ENCODE results near the gene KIF16B. TPM values are rescaled to one million over a fixed set of nuclear protein-coding genes. Genes with fewer than 3 reads are reported as not detected.
A peak's percentile ranks its signal among the peaks of the same experiment; 100 is the strongest.

The KIF16B gene
- total and polyA plus RNA-seq, 2 of the 13 experiments (the other 11 are each of a cell fraction or from before 2014, with no cell fraction given) = 6.9 to 18.0 TPM

GRCh38 chr20:16573001-16573965 lies at the start of gene KIF16B (continued):
- TF ChIP-seq CSRNP2 (CRISPR knock-in tag; conservative IDR thresholded peaks at IDR 0.05; ENCODE audit: low read depth) = no peak
- no peak for TF ChIP-seq MBNL3 (CRISPR knock-in tag; conservative IDR thresholded peaks at IDR 0.05)
- no peak; the same call in 1 of the 2 replicates for TF ChIP-seq ZSCAN25 (CRISPR knock-in tag; IDR thresholded peaks at IDR 0.05)
- peak; percentile 94 for TF ChIP-seq SP5 (CRISPR knock-in tag; IDR thresholded peaks at IDR 0.05; ENCODE audit: borderline replicate concordance, low read depth)
- TF ChIP-seq ELF3 (CRISPR knock-in tag; IDR thresholded peaks at IDR 0.05) = peak; percentile 92
- peak; percentile 95 for TF ChIP-seq KAT8 (CRISPR knock-in tag; IDR thresholded peaks at IDR 0.05)
- no peak for TF ChIP-seq RFX1 (IDR thresholded peaks at IDR 0.05)
- TF ChIP-seq HOXD1 (CRISPR knock-in tag; IDR thresholded peaks at IDR 0.05) = peak; percentile 67; the same call in 1 of the 2 replicates
- peak; percentile 98 for TF ChIP-seq SALL2 (CRISPR knock-in tag; IDR thresholded peaks at IDR 0.05)
- no peak for TF ChIP-seq ZNF180 (CRISPR knock-in tag; IDR thresholded peaks at IDR 0.05; ENCODE audit: borderline replicate concordance, low read depth)
- no peak for TF ChIP-seq TBP (CRISPR knock-in tag; IDR thresholded peaks at IDR 0.05)
- TF ChIP-seq NFYB (CRISPR knock-in tag; IDR thresholded peaks at IDR 0.05) = peak; percentile 48; the same call in 1 of the 2 replicates
- TF ChIP-seq KDM1A (CRISPR knock-in tag; IDR thresholded peaks at IDR 0.05) = peak; percentile 99
- TF ChIP-seq NAIF1 (CRISPR knock-in tag; IDR thresholded peaks at IDR 0.05; ENCODE audit: borderline replicate concordance) = peak; percentile 85
- TF ChIP-seq TCF7L2 (IDR thresholded peaks at IDR 0.05; ENCODE audit: low read depth, low read length) = no peak
- TF ChIP-seq IRX3 (CRISPR knock-in tag; IDR thresholded peaks at IDR 0.05; ENCODE audit: borderline replicate concordance, low read depth) = peak; percentile 95; the same call in 1 of the 2 replicates
- TF ChIP-seq ZNF207 (IDR thresholded peaks at IDR 0.05; ENCODE audit: borderline replicate concordance) = no peak
- TF ChIP-seq TIGD3 (CRISPR knock-in tag; IDR thresholded peaks at IDR 0.05; ENCODE audit: borderline replicate concordance) = peak; percentile 76
- peak; percentile 100 for TF ChIP-seq ZNF670 (CRISPR knock-in tag; IDR thresholded peaks at IDR 0.05; ENCODE audit: borderline replicate concordance)
- TF ChIP-seq ZNF383 (CRISPR knock-in tag; IDR thresholded peaks at IDR 0.05; ENCODE audit: borderline replicate concordance) = no peak
- no peak for TF ChIP-seq DNMT3B (CRISPR knock-in tag; conservative IDR thresholded peaks at IDR 0.05)
- TF ChIP-seq MLLT10 (CRISPR knock-in tag; IDR thresholded peaks at IDR 0.05) = no peak
- peak; percentile 99 for TF ChIP-seq MYC (CRISPR knock-in tag; IDR thresholded peaks at IDR 0.05; ENCODE audit: borderline replicate concordance)
- TF ChIP-seq MNT (IDR thresholded peaks at IDR 0.05) = peak; percentile 58; the same call in 1 of the 2 replicates
- TF ChIP-seq ZNF7 (CRISPR knock-in tag; IDR thresholded peaks at IDR 0.05) = peak; percentile 3; the same call in 1 of the 2 replicates
- TF ChIP-seq ELF4 (CRISPR knock-in tag; IDR thresholded peaks at IDR 0.05; ENCODE audit: borderline replicate concordance) = peak; percentile 44
- TF ChIP-seq CCAR2 (optimal IDR thresholded peaks at IDR 0.05; ENCODE audit: low read depth, low read length) = peak; percentile 93
- TF ChIP-seq TP53 (CRISPR knock-in tag; conservative IDR thresholded peaks at IDR 0.05) = peak; percentile 85
